HepG2 (cell line): ENCODE results near the gene HSP90AA1. TPM values are rescaled to one million over a fixed set of nuclear protein-coding genes. Genes with fewer than 3 reads are reported as not detected.

Experiments used
- ATAC-seq: fragments of 200-7000 bp; cut with Tn5 transposase; 3 replicates; pipeline ENCODE4 v1.9.1; 2020; ENCODE audit warnings: mild to moderate bottlenecking, moderate library complexity
- BruUV-seq: library from RNA; stranded (reverse); fragments of 400-500 nt; replicated peaks from 2 replicates; lab custom pipeline; 2021; lab: Mats Ljungman, UMichigan
- CTCF ChIA-PET: fragments of 300-600 bp; formaldehyde crosslinking; extraction: SDS; loops from one replicate; lab custom pipeline; 2021; ENCODE audit warnings: low total read pairs, inconsistent platforms, low intra/inter-chr PET ratio; lab: Yijun Ruan, JAX
- POLR2A ChIA-PET: fragments of 350-600 bp; sonication (Branson Sonifier 250); formaldehyde crosslinking; loops from one replicate; lab custom pipeline; 2020; ENCODE audit warnings: antibody characterized with exemption, inconsistent platforms; lab: Yijun Ruan, JAX
- DNase-seq: peaks from one replicate; pipeline ENCODE4 v3.0.0-alpha.2; 2015; ENCODE audit warnings: low spot score
- FAIRE-seq: peaks from 3 replicates; lab custom pipeline; 2011; peaks lifted over from hg19 to GRCh38; lab: Jason Lieb, UNC
- H2AFZ ChIP-seq: one replicate; pipeline ENCODE4 v1.6.1; 2011; ENCODE audit warnings: low read length, inconsistent platforms
- H3K27ac ChIP-seq: fragments of 300-600 bp; 3 replicates; pipeline ENCODE4 v1.8.0; 2011; ENCODE audit warnings: mixed run types, mild to moderate bottlenecking, mixed read lengths, low read length, inconsistent platforms; ENCODE audit not compliant: insufficient read depth; ENCODE audit errors: extremely low read length
- H3K27me3 ChIP-seq, 2 experiments: fragments of 200-600 bp in 1 of 2; 2 replicates in 1 of 2; 3 replicates in 1 of 2; pipeline versions ENCODE4 v1.6.0 to v1.8.0; 2011; ENCODE audit warnings: low read length in 2 of 2, mild to moderate bottlenecking in 2 of 2, moderate library complexity in 2 of 2, inconsistent platforms in 1 of 2; ENCODE audit not compliant: insufficient read depth in 2 of 2, control insufficient read depth in 1 of 2
- H3K36me3 ChIP-seq, 2 experiments: fragments of 200-600 bp in 1 of 2; replicated peaks in 1 of 2; 2 replicates in 1 of 2; 3 replicates in 1 of 2; pipeline versions ENCODE4 v1.5.1 to v1.8.0; 2011; ENCODE audit warnings: low read length in 2 of 2, inconsistent platforms in 1 of 2; ENCODE audit not compliant: insufficient read depth in 2 of 2, control insufficient read depth in 1 of 2
- H3K4me1 ChIP-seq: 2 replicates; pipeline ENCODE4 v1.5.1; 2012; ENCODE audit warnings: low read length, inconsistent platforms; ENCODE audit not compliant: insufficient read depth
- H3K4me2 ChIP-seq: 2 replicates; pipeline ENCODE4 v1.6.0; 2011; ENCODE audit warnings: low read depth, low read length, inconsistent platforms
- H3K4me3 ChIP-seq, 3 experiments: fragments of 200-600 bp in 1 of 3; sonication (generic), shearing (Covaris generic) in 1 of 3; replicated peaks in 1 of 3; 2 replicates each; pipeline ENCODE4 v1.5.1; 2011 to 2016; ENCODE audit warnings: low read length in 3 of 3, inconsistent platforms in 2 of 3, low read depth in 2 of 3, mild to moderate bottlenecking in 2 of 3, control low read depth in 1 of 3, mixed read lengths in 1 of 3; ENCODE audit not compliant: insufficient read depth in 1 of 3
- H3K79me2 ChIP-seq: one replicate; pipeline ENCODE4 v1.6.1; 2011; ENCODE audit warnings: low read length, inconsistent platforms; ENCODE audit not compliant: insufficient read depth
- H3K9ac ChIP-seq: 2 replicates; pipeline ENCODE4 v1.6.0; 2011; ENCODE audit warnings: mild to moderate bottlenecking, low read depth, low read length, inconsistent platforms; ENCODE audit not compliant: insufficient read depth
- H3K9me3 ChIP-seq: 2 replicates; pipeline ENCODE4 v1.5.1; 2012; ENCODE audit warnings: mild to moderate bottlenecking, low read length
- H4K20me1 ChIP-seq: 2 replicates; pipeline ENCODE4 v1.6.0; 2011; ENCODE audit warnings: inconsistent platforms, mild to moderate bottlenecking, low read length, moderate library complexity; ENCODE audit not compliant: insufficient read depth
- HES4 ChIP-seq: sonication (generic); formaldehyde crosslinking; IDR thresholded peaks from 2 replicates; pipeline ENCODE4 v1.9.0; 2021; ENCODE audit warnings: mild to moderate bottlenecking, missing genetic modification reagents, borderline replicate concordance
- REL ChIP-seq: sonication (generic); formaldehyde crosslinking; conservative IDR thresholded peaks from 2 replicates; pipeline ENCODE4 v1.8.0; 2022; ENCODE audit warnings: mild to moderate bottlenecking, missing genetic modification reagents, moderate library complexity
- U2AF1 ChIP-seq: fragments of 200-400 bp; formaldehyde crosslinking; optimal IDR thresholded peaks from 2 replicates; pipeline ENCODE3; 2017; ENCODE audit warnings: mild to moderate bottlenecking, low read depth, low read length
- ZNF329 ChIP-seq: sonication (generic); formaldehyde crosslinking; IDR thresholded peaks from 2 replicates; pipeline ENCODE4 v1.9.0; 2021; ENCODE audit warnings: low read depth, mild to moderate bottlenecking, missing genetic modification reagents
- ZNF510 ChIP-seq: sonication (generic); formaldehyde crosslinking; IDR thresholded peaks from 2 replicates; pipeline ENCODE4 v1.4.0; 2020; ENCODE audit warnings: low read depth, mild to moderate bottlenecking, missing genetic modification reagents
- ZNF569 ChIP-seq: sonication (generic); formaldehyde crosslinking; IDR thresholded peaks from 2 replicates; pipeline ENCODE4 v1.5.0; 2020; ENCODE audit warnings: mild to moderate bottlenecking, missing genetic modification reagents, moderate library complexity, borderline replicate concordance
- WGBS: methylation state at CpG from one replicate; pipeline ENCODE4 v1.1.6; 2017; ENCODE audit warnings: low lambda C conversion rate; 5-methylcytosine and 5-hydroxymethylcytosine counted together
- in situ Hi-C: cut with HindIII; loops from 2 replicates; pipeline ENCODE4 v1.10.0; 2017; ENCODE audit warnings: low pct_unique_long_range_greater_than_20kb; ENCODE audit not compliant: extremely low pct_ligation_motif_present
- intact Hi-C: fragments of 100-400 bp; cut with micrococcal nuclease; formaldehyde crosslinking; loops from one replicate; pipeline ENCODE4 v1.10.0; 2022; ENCODE audit not compliant: unreplicated experiment
- polyA plus RNA-seq, 8 experiments: library from polyadenylated mRNA; depleted of rRNA in 3 of 8; stranded (reverse) in 7 of 8; unstranded in 1 of 8; fragments of >200 nt; fragmentation: Illumina TruSeq in 4 of 8; extraction: Trizol in 4 of 8; gene quantifications; 2 replicates each; pipeline versions ENCODE4 v1.2.1 to v1.2.3, GENCODE V29; 2011 to 2016; ENCODE audit warnings: low read depth in 4 of 8, missing spikeins in 1 of 8, mixed read lengths in 1 of 8; ENCODE audit not compliant: insufficient read depth in 1 of 8
- total RNA-seq, 5 experiments: library from RNA; depleted of rRNA; stranded (reverse); fragments of >200 nt; fragmentation: Illumina TruSeq; extraction: Trizol; gene quantifications; 2 replicates each; pipeline ENCODE4 v1.2.3, GENCODE V29; 2016; ENCODE audit warnings: low read depth in 1 of 5
- TF ChIP-seq, protein P1 (sequence below): sonication (generic); formaldehyde crosslinking; IDR thresholded peaks from 2 replicates; pipeline ENCODE4 v1.5.0; 2020; ENCODE audit warnings: mild to moderate bottlenecking, missing genetic modification reagents, moderate library complexity
- TF ChIP-seq, protein P2 (sequence below): sonication (generic); formaldehyde crosslinking; IDR thresholded peaks from 2 replicates; pipeline ENCODE4 v1.8.1; 2022; ENCODE audit warnings: low read depth, mild to moderate bottlenecking, missing genetic modification reagents

The HSP90AA1 gene
- total and polyA plus RNA-seq, 2 of the 13 experiments (the other 11 are each of a cell fraction or from before 2014, with no cell fraction given): 262 to 636 TPM

DNA sequence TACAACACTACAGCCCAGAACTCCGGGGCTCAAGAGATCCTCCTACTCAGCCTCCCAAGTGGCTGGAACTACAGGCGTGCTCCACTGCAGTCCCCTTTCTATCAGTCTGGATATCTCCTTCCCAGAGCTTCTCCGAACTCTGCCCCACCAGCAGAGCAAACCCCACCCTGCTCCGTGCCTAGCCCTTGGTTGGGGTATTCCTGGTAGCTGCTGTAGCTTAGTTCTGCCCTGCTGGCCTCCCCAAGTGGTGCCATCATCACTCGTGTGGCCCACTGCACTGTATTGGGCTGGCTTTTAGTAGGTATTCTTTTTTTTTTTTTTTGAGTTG lies 9.5 kb downstream of the HSP90AA1 start (continued):
- TF ChIP-seq, protein P1, sequence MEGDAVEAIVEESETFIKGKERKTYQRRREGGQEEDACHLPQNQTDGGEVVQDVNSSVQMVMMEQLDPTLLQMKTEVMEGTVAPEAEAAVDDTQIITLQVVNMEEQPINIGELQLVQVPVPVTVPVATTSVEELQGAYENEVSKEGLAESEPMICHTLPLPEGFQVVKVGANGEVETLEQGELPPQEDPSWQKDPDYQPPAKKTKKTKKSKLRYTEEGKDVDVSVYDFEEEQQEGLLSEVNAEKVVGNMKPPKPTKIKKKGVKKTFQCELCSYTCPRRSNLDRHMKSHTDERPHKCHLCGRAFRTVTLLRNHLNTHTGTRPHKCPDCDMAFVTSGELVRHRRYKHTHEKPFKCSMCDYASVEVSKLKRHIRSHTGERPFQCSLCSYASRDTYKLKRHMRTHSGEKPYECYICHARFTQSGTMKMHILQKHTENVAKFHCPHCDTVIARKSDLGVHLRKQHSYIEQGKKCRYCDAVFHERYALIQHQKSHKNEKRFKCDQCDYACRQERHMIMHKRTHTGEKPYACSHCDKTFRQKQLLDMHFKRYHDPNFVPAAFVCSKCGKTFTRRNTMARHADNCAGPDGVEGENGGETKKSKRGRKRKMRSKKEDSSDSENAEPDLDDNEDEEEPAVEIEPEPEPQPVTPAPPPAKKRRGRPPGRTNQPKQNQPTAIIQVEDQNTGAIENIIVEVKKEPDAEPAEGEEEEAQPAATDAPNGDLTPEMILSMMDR (CRISPR knock-in tag): no peak
- TF ChIP-seq HES4 (CRISPR knock-in tag) (no peak), ZNF510 (CRISPR knock-in tag) (no peak), REL (CRISPR knock-in tag) (no peak)
- TF ChIP-seq, protein P2, sequence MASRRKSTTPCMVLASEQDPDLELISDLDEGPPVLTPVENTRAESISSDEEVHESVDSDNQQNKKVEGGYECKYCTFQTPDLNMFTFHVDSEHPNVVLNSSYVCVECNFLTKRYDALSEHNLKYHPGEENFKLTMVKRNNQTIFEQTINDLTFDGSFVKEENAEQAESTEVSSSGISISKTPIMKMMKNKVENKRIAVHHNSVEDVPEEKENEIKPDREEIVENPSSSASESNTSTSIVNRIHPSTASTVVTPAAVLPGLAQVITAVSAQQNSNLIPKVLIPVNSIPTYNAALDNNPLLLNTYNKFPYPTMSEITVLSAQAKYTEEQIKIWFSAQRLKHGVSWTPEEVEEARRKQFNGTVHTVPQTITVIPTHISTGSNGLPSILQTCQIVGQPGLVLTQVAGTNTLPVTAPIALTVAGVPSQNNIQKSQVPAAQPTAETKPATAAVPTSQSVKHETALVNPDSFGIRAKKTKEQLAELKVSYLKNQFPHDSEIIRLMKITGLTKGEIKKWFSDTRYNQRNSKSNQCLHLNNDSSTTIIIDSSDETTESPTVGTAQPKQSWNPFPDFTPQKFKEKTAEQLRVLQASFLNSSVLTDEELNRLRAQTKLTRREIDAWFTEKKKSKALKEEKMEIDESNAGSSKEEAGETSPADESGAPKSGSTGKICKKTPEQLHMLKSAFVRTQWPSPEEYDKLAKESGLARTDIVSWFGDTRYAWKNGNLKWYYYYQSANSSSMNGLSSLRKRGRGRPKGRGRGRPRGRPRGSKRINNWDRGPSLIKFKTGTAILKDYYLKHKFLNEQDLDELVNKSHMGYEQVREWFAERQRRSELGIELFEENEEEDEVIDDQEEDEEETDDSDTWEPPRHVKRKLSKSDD (CRISPR knock-in tag): no peak

DNA sequence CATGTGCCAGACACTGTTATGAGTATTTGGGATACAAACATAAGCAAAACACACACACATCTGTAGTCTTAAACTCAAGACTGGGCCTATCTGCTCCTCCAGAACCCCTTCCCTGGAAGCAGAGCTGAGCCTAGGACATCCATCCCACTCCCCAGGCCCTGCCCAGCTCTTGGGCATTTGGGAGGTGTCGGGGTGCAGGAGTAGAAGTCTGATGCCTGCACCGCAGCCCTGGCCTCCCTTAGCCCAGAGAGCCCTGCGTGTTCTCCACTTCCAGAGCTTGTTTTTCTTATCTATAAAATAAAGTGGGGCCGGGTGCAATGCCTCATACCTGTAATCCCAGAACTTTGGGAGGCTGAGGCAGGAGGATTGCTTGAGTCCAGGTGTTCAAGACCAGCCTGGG lies 11.7 kb downstream of the HSP90AA1 start:
- no peak for DNase-seq
- FAIRE-seq: no peak
- no peaks in the 10 kb centered on the region for H3K9me3 ChIP-seq
- H3K4me3 ChIP-seq: no peak overlapping the region
- peak; percentile 11; the same call in 1 of the 3 replicates for ATAC-seq
- ChIA-PET CTCF (no interaction called here), POLR2A (interaction anchor here (1.1 kb wide), 1 partner anchor 16 kb away, joined by 3 read pairs; no protein-coding TSS in a partner anchor)
- 0 out of 2 replicates have a peak, but pooled peaks cover 2% of the 10 kb centered on the region for H4K20me1 ChIP-seq
- H3K9ac ChIP-seq: no peak overlapping the region
- H3K4me2 ChIP-seq: no peak overlapping the region
- no peak overlapping the region for H3K27ac ChIP-seq
- no peak overlapping the region for H2AFZ ChIP-seq
- peaks cover 4 to 8% of the 10 kb centered on the region in 2 experiments; a peak in 3 of 5 replicates for H3K36me3 ChIP-seq
- intact Hi-C loops (no loop called here), in situ Hi-C loops (loop anchor here (10.0 to 25.0 kb wide), 2 partner anchors 240 to 363 kb away; partner anchors contain the start of gene ZNF839)
- BruUV-seq: no TSS peak
- WGBS: 93% methylated on average over 4 of the region's 4 CpGs
- H3K79me2 ChIP-seq: no peaks in the 10 kb centered on the region
- peaks cover 13% of the 10 kb centered on the region; the same call in 1 of the 2 replicates for H3K4me1 ChIP-seq
- H3K27me3 ChIP-seq: no peaks in the 10 kb centered on the region
- TF ChIP-seq U2AF1 (no peak), ZNF569 (no peak), ZNF329 (CRISPR knock-in tag) (no peak)
- TF ChIP-seq, protein P2 (CRISPR knock-in tag): no peak
